GM23338 (cell line): ENCODE results near the gene LEPR. TPM values are rescaled to one million over a fixed set of nuclear protein-coding genes. Genes with fewer than 3 reads are reported as not detected.

ENCODE experiments used
- CREB1 ChIP-seq: fragments of 250-450 bp; sonication (Bioruptor Pico); IDR thresholded peaks from 2 replicates; pipeline ENCODE4 v1.5.0; 2020; ENCODE audit warnings: low read depth, mild to moderate bottlenecking, moderate library complexity
- CTCF ChIP-seq, 2 experiments: fragments of 200-600 bp in 1 of 2; sonication (generic) in 1 of 2; conservative IDR thresholded peaks; 2 replicates each; pipeline versions ENCODE4 v1.5.1 to v1.6.1; 2016 to 2017; ENCODE audit warnings: antibody characterized with exemption in 2 of 2, low read depth in 2 of 2, mild to moderate bottlenecking in 2 of 2, moderate library complexity in 1 of 2
- EZH2phosphoT487 ChIP-seq: fragments of 200-600 bp; sonication (generic); IDR thresholded peaks from one replicate; pipeline ENCODE4 v1.8.1; 2018; ENCODE audit warnings: antibody characterized with exemption; ENCODE audit not compliant: unreplicated experiment
- JUNB ChIP-seq: IDR thresholded peaks from one replicate; pipeline ENCODE4 v1.6.1; 2016; ENCODE audit warnings: antibody characterized with exemption; ENCODE audit not compliant: unreplicated experiment
- POLR2AphosphoS5 ChIP-seq: IDR thresholded peaks from 2 replicates; pipeline ENCODE4 v1.6.1; 2016; ENCODE audit warnings: antibody characterized with exemption, low read depth
- REST ChIP-seq: IDR thresholded peaks from one replicate; pipeline ENCODE4 v1.6.1; 2018; ENCODE audit warnings: antibody characterized with exemption; ENCODE audit not compliant: unreplicated experiment
- ZNF114 ChIP-seq: fragments of 250-450 bp; sonication (Bioruptor Pico); IDR thresholded peaks from 2 replicates; pipeline ENCODE4 v1.5.0; 2020; ENCODE audit warnings: mild to moderate bottlenecking, moderate library complexity
- ZNF462 ChIP-seq: fragments of 250-450 bp; sonication (Bioruptor Pico); IDR thresholded peaks from 2 replicates; pipeline ENCODE4 v1.5.0; 2020; ENCODE audit warnings: mild to moderate bottlenecking, moderate library complexity
- polyA plus RNA-seq: library from polyadenylated mRNA; unstranded; fragments of >200 nt; fragmentation: Nextera tagmentation; extraction: Ambion mirVana; gene quantifications from 2 replicates; pipeline ENCODE4 v1.2.1, GENCODE V29; 2016
- total RNA-seq: library from RNA; depleted of rRNA; stranded (reverse); fragments of >200 nt; shearing (Covaris generic); gene quantifications from 2 replicates; pipeline ENCODE4 v1.2.3, GENCODE V29; 2014

Gene LEPR
- total and polyA plus RNA-seq, 2 experiments from 2014 or later, result 2.1 to 4.7 TPM

- no peak for TF ChIP-seq ZNF462 (CRISPR knock-in tag)
- TF ChIP-seq EZH2phosphoT487, result no peak
- no peak for TF ChIP-seq CTCF (conservative IDR thresholded peaks at IDR 0.05; ENCODE audit: low read depth in 2 of 2)
- TF ChIP-seq JUNB, result no peak
- TF ChIP-seq REST, result no peak
- TF ChIP-seq ZNF114 (CRISPR knock-in tag), result no peak
- no peak for TF ChIP-seq CREB1 (CRISPR knock-in tag)
- TF ChIP-seq POLR2AphosphoS5, result no peak
These were observed 19.9 kb downstream of the LEPR start (continued) for GRCh38 chr1:65440322-65440900.
